Suppressor macrophage treated with lipopolysaccharide for 4 hours (primary cell): ENCODE data around the gene ZNF710.

ENCODE experiments used
- DNase-seq: peaks from one replicate; pipeline ENCODE4 v3.0.0-alpha.2; 2020

ZNF710 gene

GRCh38 chr15:90040618-90041017 is 39.5 kb downstream of the ZNF710 start:
- DNase-seq: no peak

GRCh38 chr15:90042356-90042755 is 41.2 kb downstream of the ZNF710 start:
- DNase-seq: no peak

- no peak for DNase-seq
Observed at GRCh38 chr15:90042766-90043529, 41.8 kb downstream of the ZNF710 start.

- no peak for DNase-seq
Observed at GRCh38 chr15:90043530-90044010, 42.4 kb downstream of the ZNF710 start.

GRCh38 chr15:90044191-90044590 is 43.1 kb downstream of the ZNF710 start:
- DNase-seq: no peak

GRCh38 chr15:90044916-90045371 is 43.8 kb downstream of the ZNF710 start:
- no peak for DNase-seq

GRCh38 chr15:90046289-90046688 is 45.2 kb downstream of the ZNF710 start:
- no peak for DNase-seq

- no peak for DNase-seq
Observed at GRCh38 chr15:90046911-90047392, 45.8 kb downstream of the ZNF710 start.

- DNase-seq: no peak
Observed at GRCh38 chr15:90047956-90048575, 46.9 kb downstream of the ZNF710 start.

- no peak for DNase-seq
Observed at GRCh38 chr15:90049030-90049429, 47.9 kb downstream of the ZNF710 start.

- DNase-seq: no peak
Observed at GRCh38 chr15:90049666-90050604, 48.8 kb downstream of the ZNF710 start.

- DNase-seq: no peak
Observed at GRCh38 chr15:90051874-90052273, 50.8 kb downstream of the ZNF710 start.

GRCh38 chr15:90053685-90054466 is 52.8 kb downstream of the ZNF710 start:
- no peak for DNase-seq

- DNase-seq: no peak
Observed at GRCh38 chr15:90054618-90055097, 53.5 kb downstream of the ZNF710 start.

- no peak for DNase-seq
Observed at GRCh38 chr15:90055182-90055581, 54.1 kb downstream of the ZNF710 start.

- DNase-seq: no peak
Observed at GRCh38 chr15:90056529-90056928, 55.4 kb downstream of the ZNF710 start.

- DNase-seq: peak; percentile 73
Observed at GRCh38 chr15:90058308-90058707, 57.2 kb downstream of the ZNF710 start.

- peak; percentile 34 for DNase-seq
Observed at GRCh38 chr15:90058775-90059174, 57.7 kb downstream of the ZNF710 start.

GRCh38 chr15:90059208-90059985 is 58.3 kb downstream of the ZNF710 start:
- DNase-seq: peak; percentile 99

- no peak for DNase-seq
Observed at GRCh38 chr15:90060797-90061196, 59.7 kb downstream of the ZNF710 start.

- DNase-seq: no peak
Observed at GRCh38 chr15:90062023-90062442, 60.9 kb downstream of the ZNF710 start.
